ENCODE data around the gene TEK. TPM values are rescaled to one million over a fixed set of nuclear protein-coding genes. Genes with fewer than 3 reads are reported as not detected.

The TEK gene
- total and polyA plus RNA-seq, 2 experiments from 2014 or later = 1.9 to 9.4 TPM

GRCh38 chr9:27247756-27248155 is 138.7 kb downstream of the TEK start (continued):
- TF ChIP-seq CTCF (conservative IDR thresholded peaks at IDR 0.05; ENCODE audit: low read depth in 2 of 2) = peak; percentile 81 to 87
- TF ChIP-seq CREB1 (CRISPR knock-in tag; IDR thresholded peaks at IDR 0.05; ENCODE audit: low read depth) = no peak

GRCh38 chr9:27248702-27249101 is 139.7 kb downstream of the TEK start:
- Mint-ChIP-seq H3K36me3 (ENCODE audit: low read depth) (no peaks in the 10 kb centered on the region), H3K9me3 (no peaks in the 10 kb centered on the region), H3K4me3 (no peak overlapping the region), H3K4me1 (peaks cover 5% of the 10 kb centered on the region; the same call in 2 of the 3 replicates), H3K27me3 (ENCODE audit: insufficient read depth, low read depth, poor library complexity) (no peaks in the 10 kb centered on the region), H3K27ac (no peak overlapping the region)
- Histone ChIP-seq H3K4me2 (no peak overlapping the region), H3K4me3 (no peak overlapping the region), H3K79me2 (replicated peaks; ENCODE audit: insufficient read depth) (no peaks in the 10 kb centered on the region), H2AFZ (no peak overlapping the region), H3K36me3 (ENCODE audit: insufficient read depth) (no peaks in the 10 kb centered on the region), H4K20me1 (replicated peaks; ENCODE audit: insufficient read depth) (no peaks in the 10 kb centered on the region), H3K27ac (ENCODE audit: low read depth) (no peak overlapping the region), H3K4me1 (ENCODE audit: insufficient read depth) (no peaks in the 10 kb centered on the region), H3K9me2 (ENCODE audit: insufficient read depth) (peaks cover 4% of the 10 kb centered on the region; the same call in 1 of the 2 replicates), H3K27me3 (ENCODE audit: insufficient read depth) (no peaks in the 10 kb centered on the region), H3F3A (replicated peaks; ENCODE audit: low read depth) (no peaks in the 10 kb centered on the region)
- DNase-seq (ENCODE audit: low spot score) = no peak
- ATAC-seq = no peak
- TF ChIP-seq EZH2 (IDR thresholded peaks at IDR 0.05; ENCODE audit: low read depth, unreplicated experiment) = no peak
- TF ChIP-seq EZH2phosphoT487 (IDR thresholded peaks at IDR 0.05; ENCODE audit: unreplicated experiment) = no peak
- no peak for TF ChIP-seq ZNF331 (CRISPR knock-in tag; IDR thresholded peaks at IDR 0.05; ENCODE audit: low read depth)
- no peak for TF ChIP-seq ETS1 (IDR thresholded peaks at IDR 0.05)
- no peak for TF ChIP-seq NANOG (IDR thresholded peaks at IDR 0.05; ENCODE audit: borderline replicate concordance)
- TF ChIP-seq JUNB (IDR thresholded peaks at IDR 0.05; ENCODE audit: unreplicated experiment) = no peak
- TF ChIP-seq ZNF462 (CRISPR knock-in tag; IDR thresholded peaks at IDR 0.05) = no peak
- TF ChIP-seq CTCF (conservative IDR thresholded peaks at IDR 0.05; ENCODE audit: low read depth in 2 of 2) = no peak
- TF ChIP-seq POLR2AphosphoS5 (IDR thresholded peaks at IDR 0.05; ENCODE audit: low read depth) = no peak

Data from GM23338 (cell line).